Measurements from ENCODE around the gene REXO5. TPM values are rescaled to one million over a fixed set of nuclear protein-coding genes. Genes with fewer than 3 reads are reported as not detected.

Gene REXO5
- total and polyA plus RNA-seq, 10 of the 15 experiments (the other 5 are each of a cell fraction or from before 2014, with no cell fraction given), result 3.8 to 15.5 (median 10.1) TPM

GRCh38 chr16:20818929-20819585, 12.7 kb downstream of the REXO5 start:
- DNase-seq (ENCODE audit: low read depth, low spot score) (no peak), FAIRE-seq (peak; percentile 18), ATAC-seq (no peak)
- 93% methylated on average over 3 of the region's 4 CpGs for WGBS (ENCODE audit: insufficient coverage, insufficient replicate concordance, low lambda C conversion rate, missing lambda C conversion rate)
- Histone ChIP-seq H3K9ac (ENCODE audit: control insufficient read depth, insufficient read depth, low read length) (no peak overlapping the region), H3K4me3 (no peak overlapping the region), H3K27me3 (replicated peaks in 1 of 2; ENCODE audit: control insufficient read depth in 2 of 2, insufficient read depth in 2 of 2, low read length in 1 of 2) (no peaks in the 10 kb centered on the region), H3K36me3 (ENCODE audit: control insufficient read depth in 2 of 2, insufficient read depth in 2 of 2, low read length in 1 of 2) (no peaks in the 10 kb centered on the region), H3K4me1 (ENCODE audit: control insufficient read depth, insufficient read depth, low read length) (peaks cover 8% of the 10 kb centered on the region), H3K9me3 (replicated peaks; ENCODE audit: control insufficient read depth, insufficient read depth, low read length) (no peaks in the 10 kb centered on the region), H4K20me1 (ENCODE audit: control insufficient read depth, insufficient read depth) (no peaks in the 10 kb centered on the region), H3K79me2 (ENCODE audit: control insufficient read depth, insufficient read depth, low read length) (no peaks in the 10 kb centered on the region), H2AFZ (ENCODE audit: control insufficient read depth, low read depth, low read length) (no peak overlapping the region), H3K4me2 (ENCODE audit: control insufficient read depth, insufficient read depth) (no peak overlapping the region), H3K27ac (ENCODE audit: control insufficient read depth, insufficient read depth) (no peak overlapping the region)
- in situ Hi-C loops (cut with MboI) (no loop called here), intact Hi-C loops (cut with micrococcal nuclease; ENCODE audit: unreplicated experiment) (no loop called here)
- BruUV-seq (replicated peaks), result no TSS peak
- SMC1A ChIA-PET (ENCODE audit: uncharacterized antibody, unreplicated experiment), result no interaction called here
- RAD21 ChIA-PET (ENCODE audit: unreplicated experiment), result interaction anchor here (0.5 kb wide), 1 partner anchor 116 kb away, joined by 4 read pairs; no protein-coding TSS in a partner anchor
- TF ChIP-seq NR2C2 (IDR thresholded peaks at IDR 0.05; ENCODE audit: borderline replicate concordance, control insufficient read depth, insufficient read length, low read depth) (no peak), NR2C1 (IDR thresholded peaks at IDR 0.05) (no peak), LARP7 (IDR thresholded peaks at IDR 0.05) (no peak), BACH1 (IDR thresholded peaks at IDR 0.05; ENCODE audit: borderline replicate concordance) (no peak), SP1 (IDR thresholded peaks at IDR 0.05; ENCODE audit: low read depth, low read length) (no peak), CBX5 (IDR thresholded peaks at IDR 0.05; ENCODE audit: low read depth) (no peak), YY1 (IDR thresholded peaks at IDR 0.05; ENCODE audit: low read depth, low read length) (no peak)
- POLR2A ChIA-PET, result interaction anchor here (0.7 kb wide), 1 partner anchor 12 kb away, joined by 4 read pairs; no protein-coding TSS in a partner anchor
- CTCF ChIA-PET, result interaction anchor here (1.5 kb wide), 1 partner anchor 32 kb away, joined by 3 read pairs; no protein-coding TSS in a partner anchor

GRCh38 chr16:20821682-20822081, 15.4 kb downstream of the REXO5 start:
- in situ Hi-C loops (cut with MboI) (no loop called here), intact Hi-C loops (cut with micrococcal nuclease; ENCODE audit: unreplicated experiment) (no loop called here)
- ChIA-PET POLR2A (no interaction called here), SMC1A (ENCODE audit: uncharacterized antibody, unreplicated experiment) (no interaction called here), CTCF (interaction anchor here (1.1 to 1.2 kb wide), 2 partner anchors 15 to 22 kb away, joined by 3 to 4 read pairs; partner anchors contain the start of genes ERI2 and REXO5), RAD21 (ENCODE audit: unreplicated experiment) (interaction anchor here (1.2 kb wide), 1 partner anchor 259 kb away, joined by 3 read pairs; no protein-coding TSS in a partner anchor)
- ATAC-seq (peak; percentile 64), FAIRE-seq (peak; percentile 78), DNase-seq (ENCODE audit: low read depth, low spot score) (no peak)
- H3K4me3 ChIP-seq, result no peak overlapping the region
- no peaks in the 10 kb centered on the region for H3K27me3 ChIP-seq (replicated peaks in 1 of 2; ENCODE audit: control insufficient read depth in 2 of 2, insufficient read depth in 2 of 2, low read length in 1 of 2)
- no peaks in the 10 kb centered on the region for H3K79me2 ChIP-seq (ENCODE audit: control insufficient read depth, insufficient read depth, low read length)
- TF ChIP-seq SPI1 (IDR thresholded peaks at IDR 0.05; ENCODE audit: borderline replicate concordance, insufficient read depth, low read depth, low read length) (peak; percentile 62), ATF7 (IDR thresholded peaks at IDR 0.05; ENCODE audit: low read depth) (no peak), NFXL1 (IDR thresholded peaks at IDR 0.05; ENCODE audit: borderline replicate concordance) (no peak), ZBTB4 (CRISPR knock-in tag; IDR thresholded peaks at IDR 0.05) (no peak), CREM (IDR thresholded peaks at IDR 0.05; ENCODE audit: low read depth) (no peak), MEF2A (IDR thresholded peaks at IDR 0.05; ENCODE audit: insufficient read depth, low read depth, low read length) (no peak), EZH2 (IDR thresholded peaks at IDR 0.05; ENCODE audit: borderline replicate concordance, control insufficient read depth, low read depth, low read length) (no peak), NFYB (IDR thresholded peaks at IDR 0.05; ENCODE audit: insufficient read depth, low read depth, low read length) (no peak)
- H3K9me3 ChIP-seq (replicated peaks; ENCODE audit: control insufficient read depth, insufficient read depth, low read length), result no peaks in the 10 kb centered on the region
- peaks cover 8% of the 10 kb centered on the region for H3K4me1 ChIP-seq (ENCODE audit: control insufficient read depth, insufficient read depth, low read length)
- H3K9ac ChIP-seq (ENCODE audit: control insufficient read depth, insufficient read depth, low read length), result no peak overlapping the region
- no peak overlapping the region for H3K27ac ChIP-seq (ENCODE audit: control insufficient read depth, insufficient read depth)
- no peaks in the 10 kb centered on the region for H4K20me1 ChIP-seq (ENCODE audit: control insufficient read depth, insufficient read depth)
- no peaks in the 10 kb centered on the region for H3K36me3 ChIP-seq (ENCODE audit: control insufficient read depth in 2 of 2, insufficient read depth in 2 of 2, low read length in 1 of 2)
- 96% methylated on average over 4 of the region's 4 CpGs for WGBS (ENCODE audit: insufficient coverage, insufficient replicate concordance, low lambda C conversion rate, missing lambda C conversion rate)
- no peak overlapping the region for H3K4me2 ChIP-seq (ENCODE audit: control insufficient read depth, insufficient read depth)
- H2AFZ ChIP-seq (ENCODE audit: control insufficient read depth, low read depth, low read length), result no peak overlapping the region
- BruUV-seq (replicated peaks), result no TSS peak
